ENCODE measurements around the gene SLC1A4. TPM values are rescaled to one million over a fixed set of nuclear protein-coding genes. Genes with fewer than 3 reads are reported as not detected.

The SLC1A4 gene
- total and polyA plus RNA-seq, 2 of the 4 experiments (the other 2 are of a cell fraction): 6.8 to 8.1 TPM

GRCh38 chr2:65070172-65070830 lies 81.1 kb downstream of the SLC1A4 start (continued):
- TF ChIP-seq FOS (IDR thresholded peaks at IDR 0.05; ENCODE audit: low read depth, low read length) (0 out of 2 replicates have a peak, but pooled peaks have one; percentile 35), SMC3 (IDR thresholded peaks at IDR 0.05; ENCODE audit: low read depth, low read length) (no peak), NFE2L2 (IDR thresholded peaks at IDR 0.05; ENCODE audit: low read depth, low read length) (no peak)

GRCh38 chr2:65070856-65071255 lies 81.7 kb downstream of the SLC1A4 start:
- H3K4ac ChIP-seq (ENCODE audit: low read depth, low read length): peak overlapping the region; percentile 49; the same call in 1 of the 2 replicates
- no peak overlapping the region for H2AFZ ChIP-seq (replicated peaks; ENCODE audit: low read length, poor library complexity)
- H3K9me1 ChIP-seq (ENCODE audit: insufficient read depth, low read length): peaks cover 37% of the 10 kb centered on the region
- CTCF ChIA-PET: interaction anchor here (1.8 kb wide), 1 partner anchor 116 kb away, joined by 6 read pairs; no protein-coding TSS in a partner anchor
- no peak for TF ChIP-seq CTCF (conservative IDR thresholded peaks at IDR 0.05; ENCODE audit: low read depth, low read length)
- TF ChIP-seq FOS (IDR thresholded peaks at IDR 0.05; ENCODE audit: low read depth, low read length): no peak
- no peak for TF ChIP-seq ELK1 (IDR thresholded peaks at IDR 0.05; ENCODE audit: borderline replicate concordance, low read depth, low read length)
- no peak for TF ChIP-seq SMC3 (IDR thresholded peaks at IDR 0.05; ENCODE audit: low read depth, low read length)
- no peak for TF ChIP-seq MAFK (IDR thresholded peaks at IDR 0.05; ENCODE audit: low read depth, low read length)
- no peak for TF ChIP-seq NFE2L2 (IDR thresholded peaks at IDR 0.05; ENCODE audit: low read depth, low read length)
- TF ChIP-seq CHD1 (IDR thresholded peaks at IDR 0.05; ENCODE audit: low read depth, low read length): no peak
- no peak for TF ChIP-seq MXI1 (IDR thresholded peaks at IDR 0.05; ENCODE audit: borderline replicate concordance, low read depth, low read length)
- intact Hi-C loops (cut with micrococcal nuclease) (no loop called here), in situ Hi-C loops (cut with MboI; ENCODE audit: low sequenced_read_pairs) (loop anchor here (25.0 kb wide), 1 partner anchor 491 kb away; no protein-coding TSS in a partner anchor), dilution Hi-C loops (cut with HindIII; ENCODE audit: low sequenced_read_pairs, unreplicated experiment) (no loop called here)
- peak overlapping the region; percentile 7; the same call in 1 of the 2 replicates for H3K18ac ChIP-seq (ENCODE audit: low read depth, low read length)
- H3K4me1 ChIP-seq (ENCODE audit: control insufficient read depth, insufficient read depth, low read length): peaks cover 29% of the 10 kb centered on the region
- H2BK20ac ChIP-seq (ENCODE audit: low read depth, low read length): no peak overlapping the region
- no peak overlapping the region for H3K4me3 ChIP-seq (ENCODE audit: insufficient read depth, low read depth, low read length)
- peaks cover 29 to 83% of the 10 kb centered on the region in 2 experiments for H3K79me1 ChIP-seq (ENCODE audit: low read depth in 1 of 2, low read length in 2 of 2)
- no peak overlapping the region for H4K5ac ChIP-seq (ENCODE audit: low read depth, low read length)
- POLR2A ChIA-PET (ENCODE audit: unreplicated experiment): no interaction called here
- H3K9me3 ChIP-seq (ENCODE audit: control insufficient read depth, insufficient read depth, low read length): no peaks in the 10 kb centered on the region
- no peak overlapping the region; the same call in 1 of the 2 replicates for H3K27ac ChIP-seq (ENCODE audit: insufficient read depth, low read length)
- H2BK15ac ChIP-seq (ENCODE audit: low read depth, low read length): 0 out of 3 replicates have a peak overlapping the region, but pooled peaks have one; percentile 42
- peak overlapping the region; percentile 30; the same call in 1 of the 2 replicates for H2AK5ac ChIP-seq (ENCODE audit: low read depth, low read length)
- H3K56ac ChIP-seq (ENCODE audit: extremely low read depth, insufficient read depth, low read length): no peak overlapping the region
- H3K9ac ChIP-seq (ENCODE audit: low read depth, low read length): no peak overlapping the region
- H3K4me2 ChIP-seq (ENCODE audit: low read depth, low read length): no peak overlapping the region; the same call in 1 of the 2 replicates
- 0 out of 2 replicates have a peak overlapping the region, but pooled peaks have one; percentile 16 for H3K14ac ChIP-seq (replicated peaks; ENCODE audit: low read depth, low read length)
- H3K23ac ChIP-seq (ENCODE audit: low read depth, low read length): peak overlapping the region; percentile 63; the same call in 1 of the 2 replicates
- DNase-seq (no peak), ATAC-seq (ENCODE audit: low read depth) (no peak)
- BruUV-seq (replicated peaks): no TSS peak
- peak overlapping the region; percentile 4 for H2AK9ac ChIP-seq (replicated peaks; ENCODE audit: low read depth, low read length, poor library complexity)
- H4K20me1 ChIP-seq (ENCODE audit: insufficient read depth, low read length): peaks cover 30% of the 10 kb centered on the region
- H4K8ac ChIP-seq (ENCODE audit: low read depth in 2 of 2, low read length in 2 of 2): no peak overlapping the region; a peak in 1 of 4 replicates
- H3K27me3 ChIP-seq (ENCODE audit: control insufficient read depth, insufficient read depth, low read length): no peaks in the 10 kb centered on the region
- peaks cover 40% of the 10 kb centered on the region for H3K36me3 ChIP-seq (ENCODE audit: control insufficient read depth, insufficient read depth, low read length)
- H2BK5ac ChIP-seq (ENCODE audit: low read depth, low read length, poor library complexity, severe bottlenecking): peak overlapping the region; percentile 12
- WGBS, 2 experiments (ENCODE audit: extremely low coverage in 2 of 2, insufficient read length in 1 of 2): 79% methylated on average over 3 of the region's 6 CpGs; no CpG with 5 or more reads in 1 of the 2 experiments
- peak overlapping the region; percentile 34; the same call in 1 of the 2 replicates for H4K91ac ChIP-seq (ENCODE audit: insufficient read depth, low read depth, low read length)
- H2BK120ac ChIP-seq (ENCODE audit: low read depth, low read length): peak overlapping the region; percentile 48; the same call in 1 of the 2 replicates

Measured in IMR-90 (cell line).